AG09319 (cell line): Measurements from ENCODE around the gene PRPF8.

Source experiments
- DNase-seq: peaks from one replicate; pipeline ENCODE4 v3.0.0-alpha.2; 2010; ENCODE audit warnings: low read depth; ENCODE audit errors: extremely low read depth
- TF ChIP-seq, protein P1 (sequence below): IDR thresholded peaks from 2 replicates; pipeline ENCODE4 v1.5.1; 2011; ENCODE audit warnings: low read depth, mild to moderate bottlenecking, inconsistent platforms, low read length, moderate library complexity

Gene PRPF8

GRCh38 chr17:1638624-1639300 is 45.9 kb downstream of the PRPF8 start:
- DNase-seq: no peak
- TF ChIP-seq, protein P1, sequence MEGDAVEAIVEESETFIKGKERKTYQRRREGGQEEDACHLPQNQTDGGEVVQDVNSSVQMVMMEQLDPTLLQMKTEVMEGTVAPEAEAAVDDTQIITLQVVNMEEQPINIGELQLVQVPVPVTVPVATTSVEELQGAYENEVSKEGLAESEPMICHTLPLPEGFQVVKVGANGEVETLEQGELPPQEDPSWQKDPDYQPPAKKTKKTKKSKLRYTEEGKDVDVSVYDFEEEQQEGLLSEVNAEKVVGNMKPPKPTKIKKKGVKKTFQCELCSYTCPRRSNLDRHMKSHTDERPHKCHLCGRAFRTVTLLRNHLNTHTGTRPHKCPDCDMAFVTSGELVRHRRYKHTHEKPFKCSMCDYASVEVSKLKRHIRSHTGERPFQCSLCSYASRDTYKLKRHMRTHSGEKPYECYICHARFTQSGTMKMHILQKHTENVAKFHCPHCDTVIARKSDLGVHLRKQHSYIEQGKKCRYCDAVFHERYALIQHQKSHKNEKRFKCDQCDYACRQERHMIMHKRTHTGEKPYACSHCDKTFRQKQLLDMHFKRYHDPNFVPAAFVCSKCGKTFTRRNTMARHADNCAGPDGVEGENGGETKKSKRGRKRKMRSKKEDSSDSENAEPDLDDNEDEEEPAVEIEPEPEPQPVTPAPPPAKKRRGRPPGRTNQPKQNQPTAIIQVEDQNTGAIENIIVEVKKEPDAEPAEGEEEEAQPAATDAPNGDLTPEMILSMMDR: no peak

DNA sequence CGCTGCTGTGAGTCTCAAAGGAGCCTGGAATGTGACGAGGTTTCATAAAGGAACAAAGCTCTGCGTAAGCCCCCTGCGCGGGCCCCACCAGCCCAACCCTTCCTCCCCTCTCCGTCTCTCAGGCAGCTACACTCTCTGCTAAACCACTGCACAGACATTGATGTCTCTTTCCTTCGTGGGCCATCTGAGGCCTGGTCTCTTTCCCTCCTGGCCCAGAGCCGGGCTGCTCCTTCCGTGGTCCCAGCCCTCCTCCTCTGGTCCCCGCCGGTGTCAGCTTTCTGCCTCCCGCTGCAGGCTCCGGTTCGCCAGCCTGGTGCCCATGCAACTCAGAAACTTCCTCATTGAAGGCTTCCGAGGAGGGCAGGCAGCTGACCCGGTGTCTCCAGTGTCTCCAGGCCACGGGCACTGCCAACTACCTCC is 46.5 kb downstream of the PRPF8 start:
- TF ChIP-seq, protein P1: no peak
- DNase-seq: no peak

DNA sequence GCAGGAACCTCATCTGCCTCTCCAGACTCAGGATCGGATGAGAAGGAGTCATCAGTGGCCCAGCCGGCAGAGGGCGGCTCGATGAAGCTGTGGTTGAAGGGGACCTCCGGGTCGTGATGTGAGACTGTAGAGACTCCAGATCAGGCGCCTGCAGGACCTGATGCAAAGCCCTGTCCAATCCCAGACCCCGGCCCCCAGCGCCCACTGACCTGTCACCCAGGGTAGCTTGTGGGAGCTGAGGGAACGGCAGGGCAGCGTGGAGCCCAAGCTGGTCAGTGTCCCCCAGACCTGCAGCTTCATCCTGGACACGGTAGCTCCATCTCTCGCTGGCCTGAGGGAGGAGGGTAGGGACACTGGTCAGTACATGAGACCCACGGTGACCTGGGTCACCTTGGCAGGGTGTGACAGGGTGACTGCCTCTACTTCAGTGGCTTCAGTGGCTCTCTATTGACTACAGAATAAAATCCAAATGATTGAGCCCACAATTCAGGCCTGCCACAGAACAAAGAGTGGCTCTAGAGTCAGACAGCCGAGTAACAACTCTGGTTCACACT is 47.9 kb downstream of the PRPF8 start:
- TF ChIP-seq, protein P1: no peak
- no peak for DNase-seq

GRCh38 chr17:1635675-1636465 is 48.8 kb downstream of the PRPF8 start:
- no peak for DNase-seq
- TF ChIP-seq, protein P1: no peak

- DNase-seq: no peak
Observed at GRCh38 chr17:1634841-1635650, 49.6 kb downstream of the PRPF8 start.

GRCh38 chr17:1630662-1631061 is 54.0 kb downstream of the PRPF8 start:
- DNase-seq: no peak
- TF ChIP-seq, protein P1: no peak

More at GRCh38 chr17:1634841-1635650, 49.6 kb downstream of the PRPF8 start:
- TF ChIP-seq, protein P1: no peak
